IMR-90 (cell line): ENCODE measurements around the gene OR7G2.

Experiments
- CEBPB ChIP-seq: IDR thresholded peaks from 2 replicates; pipeline ENCODE4 v1.6.1; 2012; ENCODE audit warnings: low read depth, low read length, improper control_type of control experiment
- MXI1 ChIP-seq: IDR thresholded peaks from 2 replicates; pipeline ENCODE4 v1.6.1; 2012; ENCODE audit warnings: low read depth, mild to moderate bottlenecking, low read length, moderate library complexity, borderline replicate concordance
- TF ChIP-seq, protein P1 (sequence below): conservative IDR thresholded peaks from 2 replicates; pipeline ENCODE4 v1.5.1; 2012; ENCODE audit warnings: mild to moderate bottlenecking, low read depth, low read length, improper control_type of control experiment

DNA sequence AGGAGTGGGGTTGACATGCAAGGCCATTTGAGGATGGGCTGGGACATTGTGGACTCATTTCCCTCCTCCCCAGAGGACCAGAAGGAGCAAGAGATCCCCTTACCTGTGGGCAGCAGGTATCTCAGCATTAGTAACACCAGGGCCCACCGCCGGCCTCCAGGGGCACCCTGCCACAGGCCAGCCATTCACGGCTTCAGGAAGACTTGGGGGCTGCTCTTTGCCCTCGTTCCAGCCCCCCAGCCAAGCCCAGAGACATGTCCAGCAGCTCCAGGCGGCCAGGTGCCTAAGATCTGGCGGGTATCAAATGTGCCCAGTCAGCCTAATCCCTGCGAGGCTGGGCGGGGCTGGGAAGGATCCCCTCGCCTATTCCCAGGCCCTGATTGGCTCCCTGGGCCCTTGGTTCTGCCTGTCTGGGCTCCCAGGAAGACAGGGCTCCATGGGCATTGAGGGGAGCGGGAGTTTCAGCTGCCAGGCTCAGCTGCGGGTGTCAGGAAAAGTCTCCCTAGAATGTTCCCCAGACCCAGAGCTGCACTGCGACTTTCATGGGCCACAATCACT, 41.7 kb downstream of the OR7G2 start:
- TF ChIP-seq, protein P1, sequence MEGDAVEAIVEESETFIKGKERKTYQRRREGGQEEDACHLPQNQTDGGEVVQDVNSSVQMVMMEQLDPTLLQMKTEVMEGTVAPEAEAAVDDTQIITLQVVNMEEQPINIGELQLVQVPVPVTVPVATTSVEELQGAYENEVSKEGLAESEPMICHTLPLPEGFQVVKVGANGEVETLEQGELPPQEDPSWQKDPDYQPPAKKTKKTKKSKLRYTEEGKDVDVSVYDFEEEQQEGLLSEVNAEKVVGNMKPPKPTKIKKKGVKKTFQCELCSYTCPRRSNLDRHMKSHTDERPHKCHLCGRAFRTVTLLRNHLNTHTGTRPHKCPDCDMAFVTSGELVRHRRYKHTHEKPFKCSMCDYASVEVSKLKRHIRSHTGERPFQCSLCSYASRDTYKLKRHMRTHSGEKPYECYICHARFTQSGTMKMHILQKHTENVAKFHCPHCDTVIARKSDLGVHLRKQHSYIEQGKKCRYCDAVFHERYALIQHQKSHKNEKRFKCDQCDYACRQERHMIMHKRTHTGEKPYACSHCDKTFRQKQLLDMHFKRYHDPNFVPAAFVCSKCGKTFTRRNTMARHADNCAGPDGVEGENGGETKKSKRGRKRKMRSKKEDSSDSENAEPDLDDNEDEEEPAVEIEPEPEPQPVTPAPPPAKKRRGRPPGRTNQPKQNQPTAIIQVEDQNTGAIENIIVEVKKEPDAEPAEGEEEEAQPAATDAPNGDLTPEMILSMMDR = no peak
- no peak for TF ChIP-seq MXI1
- TF ChIP-seq CEBPB = no peak
